Measurements from ENCODE around the gene MLLT10.
A peak's percentile ranks its signal among the peaks of the same experiment; 100 is the strongest.

DNA sequence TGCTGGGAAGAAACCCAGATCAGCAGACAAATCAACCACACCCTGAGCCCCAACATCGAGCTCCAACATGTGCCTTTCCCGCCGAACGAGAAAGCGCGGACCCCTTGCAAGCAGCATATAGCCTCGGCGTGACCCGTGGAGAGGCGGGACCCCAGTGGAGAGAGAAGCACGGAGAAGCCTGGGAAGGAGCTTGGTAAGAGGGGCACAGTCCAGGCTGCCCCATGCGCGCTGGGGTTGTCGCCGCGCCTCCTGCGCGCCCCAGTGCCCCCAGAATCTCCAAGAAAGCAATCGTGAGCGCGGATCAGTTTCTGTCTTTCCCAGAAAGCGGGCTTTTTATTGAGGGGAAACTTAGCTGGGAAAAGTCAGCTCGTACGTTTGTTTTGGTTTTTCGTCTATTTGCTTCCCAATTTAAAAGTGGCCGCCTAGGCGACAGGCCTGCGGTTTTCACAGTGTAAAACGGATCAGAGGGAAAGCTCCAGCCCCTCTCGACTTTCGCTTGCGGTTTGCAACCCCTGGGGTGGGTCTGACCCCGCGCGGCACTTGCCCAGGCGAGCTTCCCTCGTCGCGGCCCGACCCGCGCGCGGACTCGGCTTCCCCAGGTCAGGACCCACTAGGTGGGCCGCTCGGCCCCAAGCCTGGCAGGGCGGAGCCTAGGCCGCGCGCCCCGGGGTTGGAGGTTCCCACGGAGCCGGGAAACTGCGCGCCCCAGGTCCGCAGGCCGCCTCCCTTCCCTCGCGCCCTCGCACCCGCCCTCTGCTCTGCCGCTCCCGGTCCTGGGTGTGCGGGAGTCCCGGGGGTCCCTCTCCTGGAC, 39.6 kb upstream of the MLLT10 start:
- TF ChIP-seq CTCF (IDR thresholded peaks at IDR 0.05; ENCODE audit: control extremely low read depth in 1 of 3, insufficient read depth in 1 of 3, low read depth in 1 of 3, low read length in 3 of 3) (no peak), POLR2AphosphoS5 (IDR thresholded peaks at IDR 0.05; ENCODE audit: low read depth, low read length) (no peak), TAF1 (IDR thresholded peaks at IDR 0.05; ENCODE audit: low read depth, low read length) (0 out of 2 replicates have a peak, but pooled peaks have one; percentile 24), TAF7 (optimal IDR thresholded peaks at IDR 0.05; ENCODE audit: borderline replicate concordance, low read depth, low read length) (no peak), POLR2A (IDR thresholded peaks at IDR 0.05; ENCODE audit: control extremely low read depth in 1 of 2, low read depth in 2 of 2, low read length in 2 of 2) (0 out of 3 replicates have a peak, but pooled peaks of 1 of the 2 experiments have one; percentile 0), EP300 (IDR thresholded peaks at IDR 0.05; ENCODE audit: borderline replicate concordance in 1 of 2, low read depth in 2 of 2, low read length in 2 of 2) (no peak), CEBPB (IDR thresholded peaks at IDR 0.05; ENCODE audit: low read depth, low read length) (no peak), GTF2F1 (IDR thresholded peaks at IDR 0.05; ENCODE audit: borderline replicate concordance, low read depth, low read length) (no peak), SUZ12 (IDR thresholded peaks at IDR 0.05; ENCODE audit: low read length) (0 out of 2 replicates have a peak, but pooled peaks have one; percentile 33), RXRA (IDR thresholded peaks at IDR 0.05; ENCODE audit: insufficient read depth, low read depth, low read length) (no peak), ATF3 (IDR thresholded peaks at IDR 0.05; ENCODE audit: insufficient read depth, low read depth, low read length) (no peak), RAD21 (IDR thresholded peaks at IDR 0.05 in 1 of 2, conservative IDR thresholded peaks at IDR 0.05 in 1 of 2; ENCODE audit: low read depth in 2 of 2, low read length in 2 of 2) (peak; percentile 34 to 44; a peak in 2 of 4 replicates), SP1 (IDR thresholded peaks at IDR 0.05; ENCODE audit: low read depth, low read length) (no peak)
- TF ChIP-seq, protein P1, sequence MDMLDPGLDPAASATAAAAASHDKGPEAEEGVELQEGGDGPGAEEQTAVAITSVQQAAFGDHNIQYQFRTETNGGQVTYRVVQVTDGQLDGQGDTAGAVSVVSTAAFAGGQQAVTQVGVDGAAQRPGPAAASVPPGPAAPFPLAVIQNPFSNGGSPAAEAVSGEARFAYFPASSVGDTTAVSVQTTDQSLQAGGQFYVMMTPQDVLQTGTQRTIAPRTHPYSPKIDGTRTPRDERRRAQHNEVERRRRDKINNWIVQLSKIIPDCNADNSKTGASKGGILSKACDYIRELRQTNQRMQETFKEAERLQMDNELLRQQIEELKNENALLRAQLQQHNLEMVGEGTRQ (IDR thresholded peaks at IDR 0.05; ENCODE audit: low read length): no peak
